Cerebellar nuclear complex (tissue), 1 donor: Measurements from ENCODE around the gene NFKBIE.
"Not testable (repeated sequence)": the region's sequence is repeated elsewhere in the genome, so short reads cannot be mapped to it uniquely, and the experiment has no call there.

Experiments used
- DNase-seq, 2 experiments: peaks; one replicate each; lab custom pipeline; 2025; lab: John Stamatoyannopoulos, UW

Gene NFKBIE

GRCh38 chr6:44245912-44246662 is 19.3 kb downstream of the NFKBIE start:
- DNase-seq, result peak in 1 of 2 experiments; percentile 74

- DNase-seq, result peak in 1 of 2 experiments; percentile 63
Measured at GRCh38 chr6:44245391-44245911, 19.9 kb downstream of the NFKBIE start.

GRCh38 chr6:44243345-44243744 is 22.0 kb downstream of the NFKBIE start:
- DNase-seq, result no peak

GRCh38 chr6:44238687-44239350 is 26.5 kb downstream of the NFKBIE start:
- DNase-seq, result no peak

- peak in 1 of 2 experiments; percentile 39 for DNase-seq
Measured at GRCh38 chr6:44237813-44238433, 27.4 kb downstream of the NFKBIE start.

- DNase-seq, result peak in 1 of 2 experiments; percentile 42
Measured at GRCh38 chr6:44237021-44237812, 28.1 kb downstream of the NFKBIE start.

GRCh38 chr6:44235891-44236516 is 29.3 kb downstream of the NFKBIE start:
- DNase-seq, result no peak

- no peak for DNase-seq
Measured at GRCh38 chr6:44235269-44235668, 30.1 kb downstream of the NFKBIE start.

GRCh38 chr6:44234101-44235025 is 31.0 kb downstream of the NFKBIE start:
- peak in 1 of 2 experiments; percentile 75 for DNase-seq

- no peak for DNase-seq
Measured at GRCh38 chr6:44233567-44234100, 31.7 kb downstream of the NFKBIE start.

GRCh38 chr6:44232676-44233566 is 32.4 kb downstream of the NFKBIE start:
- no peak for DNase-seq

- DNase-seq, result not testable (repeated sequence)
Measured at GRCh38 chr6:44231426-44231825, 33.9 kb downstream of the NFKBIE start.

- DNase-seq, result no peak
Measured at GRCh38 chr6:44230034-44230675, 35.2 kb downstream of the NFKBIE start.

GRCh38 chr6:44229376-44230033 is 35.8 kb downstream of the NFKBIE start:
- DNase-seq, result no peak

- DNase-seq, result no peak
Measured at GRCh38 chr6:44228836-44229235, 36.5 kb downstream of the NFKBIE start.

GRCh38 chr6:44228433-44228832 is 36.9 kb downstream of the NFKBIE start:
- DNase-seq, result no peak

- DNase-seq, result no peak
Measured at GRCh38 chr6:44228031-44228430, 37.3 kb downstream of the NFKBIE start.
